HEK293 (cell line): ENCODE results near the gene SCAND1.
A peak's percentile ranks its signal among the peaks of the same experiment; 100 is the strongest.

Source experiments
- BCL11A ChIP-seq: fragments of 450-650 bp; formaldehyde crosslinking; IDR thresholded peaks from 2 replicates; pipeline ENCODE4 v1.5.1; 2016; ENCODE audit warnings: low read depth, missing biosample characterization, missing genetic modification characterization
- GLIS1 ChIP-seq: fragments of 450-650 bp; formaldehyde crosslinking; IDR thresholded peaks from 2 replicates; pipeline ENCODE4 v1.5.1; 2016; ENCODE audit warnings: missing biosample characterization, missing genetic modification characterization
- GLIS2 ChIP-seq: fragments of 450-650 bp; formaldehyde crosslinking; IDR thresholded peaks from 2 replicates; pipeline ENCODE4 v1.5.1; 2016; ENCODE audit warnings: missing biosample characterization, missing genetic modification characterization
- PRDM2 ChIP-seq: fragments of 450-650 bp; formaldehyde crosslinking; IDR thresholded peaks from 2 replicates; pipeline ENCODE4 v1.5.1; 2016; ENCODE audit warnings: missing biosample characterization, missing genetic modification characterization, borderline replicate concordance
- SP7 ChIP-seq: fragments of 450-650 bp; formaldehyde crosslinking; IDR thresholded peaks from 2 replicates; pipeline ENCODE4 v1.5.1; 2016; ENCODE audit warnings: missing biosample characterization, missing genetic modification characterization
- ZBTB11 ChIP-seq: fragments of 450-650 bp; formaldehyde crosslinking; conservative IDR thresholded peaks from 2 replicates; pipeline ENCODE4 v1.5.1; 2016; ENCODE audit warnings: low read depth, missing biosample characterization, missing genetic modification characterization
- ZBTB20 ChIP-seq: fragments of 450-650 bp; formaldehyde crosslinking; IDR thresholded peaks from 2 replicates; pipeline ENCODE4 v1.5.1; 2016; ENCODE audit warnings: missing biosample characterization, missing genetic modification characterization
- ZBTB6 ChIP-seq: fragments of 450-650 bp; formaldehyde crosslinking; IDR thresholded peaks from 2 replicates; pipeline ENCODE4 v1.5.1; 2017; ENCODE audit warnings: missing biosample characterization, missing genetic modification characterization
- ZBTB8A ChIP-seq: fragments of 450-650 bp; formaldehyde crosslinking; IDR thresholded peaks from 2 replicates; pipeline ENCODE4 v1.5.1; 2016; ENCODE audit warnings: missing biosample characterization, missing genetic modification characterization
- ZNF114 ChIP-seq: fragments of 450-650 bp; formaldehyde crosslinking; IDR thresholded peaks from 2 replicates; pipeline ENCODE4 v1.5.0; 2017; ENCODE audit warnings: missing biosample characterization, missing genetic modification characterization
- ZNF175 ChIP-seq: fragments of 450-650 bp; formaldehyde crosslinking; IDR thresholded peaks from 2 replicates; pipeline ENCODE4 v1.5.1; 2016; ENCODE audit warnings: missing biosample characterization, missing genetic modification characterization
- ZNF19 ChIP-seq: fragments of 450-650 bp; formaldehyde crosslinking; IDR thresholded peaks from 2 replicates; pipeline ENCODE4; 2016; ENCODE audit warnings: missing biosample characterization, missing genetic modification characterization, low read depth
- ZNF202 ChIP-seq: fragments of 450-650 bp; formaldehyde crosslinking; IDR thresholded peaks from 2 replicates; pipeline ENCODE4 v1.5.1; 2016; ENCODE audit warnings: missing biosample characterization, missing genetic modification characterization, borderline replicate concordance
- ZNF324 ChIP-seq: fragments of 450-650 bp; formaldehyde crosslinking; IDR thresholded peaks from 2 replicates; pipeline ENCODE4 v1.5.1; 2016; ENCODE audit warnings: missing biosample characterization, missing genetic modification characterization
- ZNF354C ChIP-seq: fragments of 450-650 bp; formaldehyde crosslinking; IDR thresholded peaks from 2 replicates; pipeline ENCODE4 v1.5.1; 2016; ENCODE audit warnings: missing biosample characterization, missing genetic modification characterization, low read depth, borderline replicate concordance
- ZNF449 ChIP-seq: fragments of 450-650 bp; formaldehyde crosslinking; IDR thresholded peaks from 2 replicates; pipeline ENCODE4 v1.5.1; 2017; ENCODE audit warnings: missing biosample characterization, mild to moderate bottlenecking, missing genetic modification characterization, moderate library complexity
- ZNF521 ChIP-seq: fragments of 450-650 bp; formaldehyde crosslinking; IDR thresholded peaks from 2 replicates; pipeline ENCODE4 v1.5.1; 2017; ENCODE audit warnings: missing biosample characterization, mild to moderate bottlenecking, missing genetic modification characterization
- ZNF645 ChIP-seq: fragments of 450-650 bp; formaldehyde crosslinking; IDR thresholded peaks from 2 replicates; pipeline ENCODE4; 2016; ENCODE audit warnings: missing biosample characterization, missing genetic modification characterization
- ZNF658 ChIP-seq: fragments of 450-650 bp; formaldehyde crosslinking; IDR thresholded peaks from 2 replicates; pipeline ENCODE4; 2016; ENCODE audit warnings: missing biosample characterization, missing genetic modification characterization
- ZNF677 ChIP-seq: fragments of 450-650 bp; IDR thresholded peaks from 2 replicates; pipeline ENCODE4 v1.5.0; 2018; ENCODE audit warnings: missing biosample characterization, mild to moderate bottlenecking, missing genetic modification characterization, moderate library complexity
- ZNF707 ChIP-seq: fragments of 450-650 bp; formaldehyde crosslinking; IDR thresholded peaks from 2 replicates; pipeline ENCODE4 v1.5.1; 2016; ENCODE audit warnings: missing biosample characterization, missing genetic modification characterization
- ZNF768 ChIP-seq: fragments of 450-650 bp; formaldehyde crosslinking; IDR thresholded peaks from 2 replicates; pipeline ENCODE4 v1.5.1; 2018; ENCODE audit warnings: missing biosample characterization, mild to moderate bottlenecking, missing genetic modification characterization
- ZSCAN4 ChIP-seq: fragments of 450-650 bp; formaldehyde crosslinking; IDR thresholded peaks from 2 replicates; pipeline ENCODE4 v1.5.1; 2017; ENCODE audit warnings: missing biosample characterization, missing genetic modification characterization

Gene SCAND1

GRCh38 chr20:35953387-35954199 lies 709 bp downstream of the SCAND1 start (continued):
- TF ChIP-seq PRDM2 (no peak), ZNF521 (tag by site-specific recombination) (no peak), ZNF768 (tag by site-specific recombination) (no peak), ZNF707 (tag by site-specific recombination) (no peak), ZBTB6 (tag by site-specific recombination) (peak; percentile 92), BCL11A (tag by site-specific recombination) (no peak), ZNF175 (tag by site-specific recombination) (no peak), ZNF202 (tag by site-specific recombination) (no peak), ZNF645 (tag by site-specific recombination) (no peak), ZNF19 (tag by site-specific recombination) (no peak), ZNF449 (tag by site-specific recombination) (no peak), SP7 (tag by site-specific recombination) (no peak), ZNF324 (tag by site-specific recombination) (no peak), ZSCAN4 (tag by site-specific recombination) (no peak), ZNF658 (tag by site-specific recombination) (no peak), ZBTB11 (tag by site-specific recombination) (no peak), ZBTB8A (tag by site-specific recombination) (no peak), ZBTB20 (tag by site-specific recombination) (peak; percentile 16; the same call in 1 of the 2 replicates), GLIS1 (no peak), GLIS2 (tag by site-specific recombination) (no peak; the same call in none of the 2 replicates), ZNF114 (tag by site-specific recombination) (no peak), ZNF677 (no peak), ZNF354C (tag by site-specific recombination) (no peak)
